IgD-negative memory B cell (primary cell): ENCODE data around the gene FAM151A. TPM values are rescaled to one million over a fixed set of nuclear protein-coding genes. Genes with fewer than 3 reads are reported as not detected.

Experiments used
- H3K27ac Mint-ChIP-seq, 3 donors: one replicate each; pipeline ENCODE4 v1.8.0; 2020 to 2022; ENCODE audit warnings: mild to moderate bottlenecking in 3 of 3, mixed read lengths in 3 of 3, moderate library complexity in 1 of 3
- H3K27me3 Mint-ChIP-seq: one replicate; pipeline ENCODE4 v1.8.0; 2021; ENCODE audit warnings: mixed read lengths
- H3K36me3 Mint-ChIP-seq: one replicate; pipeline ENCODE4 v1.8.0; 2020; ENCODE audit warnings: mild to moderate bottlenecking, mixed read lengths
- H3K4me1 Mint-ChIP-seq, 3 donors: one replicate each; pipeline ENCODE4 v1.8.0; 2020 to 2022; ENCODE audit warnings: mixed read lengths in 3 of 3, mild to moderate bottlenecking in 1 of 3
- H3K4me3 Mint-ChIP-seq, 4 donors: one replicate each; pipeline ENCODE4 v1.8.0; 2020 to 2022; ENCODE audit warnings: mild to moderate bottlenecking in 4 of 4, mixed read lengths in 4 of 4, moderate library complexity in 3 of 4
- H3K9me3 Mint-ChIP-seq, 3 donors: one replicate each; pipeline ENCODE4 v1.8.0; 2020 to 2021; ENCODE audit warnings: mixed read lengths in 3 of 3, mild to moderate bottlenecking in 1 of 3
- polyA plus RNA-seq: library from polyadenylated mRNA; unstranded; fragments of 300-500 nt; fragmentation: Illumina TruSeq; gene quantifications from one replicate; pipeline ENCODE4 v1.2.3, GENCODE V29; 2021

Gene FAM151A
- polyA plus RNA-seq, 1 donor from 2014 or later: not detected

DNA sequence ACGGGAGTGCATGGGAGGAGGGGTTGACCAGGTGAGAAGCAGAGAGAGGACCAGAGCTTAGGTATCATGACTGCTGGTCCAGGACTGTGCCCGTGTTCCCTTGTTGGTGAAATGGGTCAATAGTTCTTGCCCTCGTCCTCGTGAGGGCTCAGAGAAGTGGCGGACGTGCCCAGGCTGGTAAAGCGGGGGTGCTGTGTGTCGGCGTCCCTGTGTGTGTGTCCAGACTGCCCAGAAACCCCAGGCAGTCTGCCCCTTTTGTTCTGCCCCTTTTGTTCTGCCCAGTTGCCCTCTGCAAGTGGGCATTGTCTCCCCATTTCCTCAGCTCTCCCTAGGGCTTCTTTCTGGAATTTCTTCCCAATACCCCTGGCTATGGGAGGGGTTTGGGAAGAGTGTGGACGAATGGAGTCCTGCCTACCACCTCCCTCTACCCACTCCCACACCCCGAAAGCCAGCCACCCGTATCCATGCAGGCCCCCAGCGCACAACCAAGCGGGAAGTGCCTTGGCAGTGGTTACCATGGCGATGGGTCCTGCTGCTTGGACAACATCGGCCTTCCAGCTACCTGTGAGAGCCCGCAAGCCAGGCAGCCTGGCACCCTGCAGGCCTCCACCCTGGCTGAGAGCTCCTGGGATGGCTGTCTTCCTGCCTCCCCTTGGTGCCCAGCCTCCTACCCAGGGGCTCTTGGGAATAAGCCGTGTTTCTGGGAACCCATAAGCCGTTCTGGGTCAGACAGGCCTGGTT is 40.6 kb downstream of the FAM151A start:
- Mint-ChIP-seq H3K4me1 (no peaks in the 10 kb centered on the region), H3K27ac (peak overlapping the region in 1 of 3 donors; percentile 13), H3K36me3 (no peaks in the 10 kb centered on the region), H3K4me3 (no peak overlapping the region), H3K27me3 (no peaks in the 10 kb centered on the region), H3K9me3 (no peaks in the 10 kb centered on the region)

DNA sequence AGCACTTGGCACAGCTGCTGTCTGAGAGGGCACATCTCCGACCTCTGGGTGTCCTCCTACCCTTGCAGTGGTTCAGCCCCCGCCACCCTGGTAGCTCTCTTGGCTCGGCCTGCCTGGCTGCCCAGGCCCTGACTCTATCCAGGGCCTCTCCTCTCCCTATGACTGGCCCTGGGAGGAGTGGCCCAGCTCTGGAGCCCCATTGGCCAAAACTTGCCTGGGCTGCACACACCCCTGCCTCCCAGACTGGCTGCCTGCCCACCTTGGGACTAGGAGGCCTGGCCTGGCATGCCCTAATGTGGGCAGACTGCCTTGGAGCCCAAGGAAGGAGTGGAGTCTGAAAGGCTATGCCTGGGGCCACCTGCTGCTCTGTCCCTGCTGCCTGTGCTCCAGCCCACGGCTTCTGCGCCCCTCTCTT is 41.7 kb downstream of the FAM151A start:
- Mint-ChIP-seq H3K4me1 (no peaks in the 10 kb centered on the region), H3K27me3 (no peaks in the 10 kb centered on the region), H3K27ac (no peak overlapping the region), H3K9me3 (no peaks in the 10 kb centered on the region), H3K4me3 (no peak overlapping the region), H3K36me3 (no peaks in the 10 kb centered on the region)

DNA sequence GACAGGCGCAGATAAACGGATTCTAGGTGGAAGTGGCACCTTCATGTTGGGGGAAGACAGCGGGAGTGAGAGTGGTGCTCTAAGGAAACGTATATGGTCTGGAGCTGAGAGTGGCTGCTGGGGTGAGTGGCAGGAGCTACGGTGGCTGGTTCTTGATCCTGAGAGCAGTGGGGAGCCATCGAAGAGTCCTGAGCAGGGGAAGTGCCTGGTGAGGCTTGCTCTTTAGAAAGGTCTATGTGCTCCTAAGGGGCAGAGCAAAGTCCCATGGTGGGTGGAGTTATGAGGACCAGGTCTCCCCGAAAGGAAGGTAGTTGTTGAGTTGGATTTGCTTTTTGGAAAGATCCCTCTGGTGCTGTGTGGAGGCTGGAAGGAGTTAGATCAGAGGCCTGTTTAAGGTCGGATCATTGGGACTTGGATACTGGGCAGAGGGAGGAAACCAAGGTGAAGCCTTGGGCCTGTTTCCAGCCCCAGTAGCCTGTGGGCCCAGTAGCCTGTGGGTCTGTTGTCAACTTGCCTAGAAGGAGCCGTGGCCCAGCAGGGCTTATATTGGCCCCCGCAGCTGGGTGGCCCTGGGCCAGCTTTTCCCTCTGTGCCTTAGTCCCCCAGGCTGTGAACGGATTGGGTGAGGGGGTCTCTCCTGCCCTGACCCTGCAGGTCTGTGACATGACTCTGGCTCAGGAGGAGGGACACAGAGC is 42.3 kb downstream of the FAM151A start:
- no peaks in the 10 kb centered on the region for H3K4me1 Mint-ChIP-seq
- no peaks in the 10 kb centered on the region for H3K36me3 Mint-ChIP-seq
- H3K9me3 Mint-ChIP-seq: no peaks in the 10 kb centered on the region
- peak overlapping the region in 1 of 3 donors; percentile 47 for H3K27ac Mint-ChIP-seq
- no peak overlapping the region for H3K4me3 Mint-ChIP-seq
- no peaks in the 10 kb centered on the region for H3K27me3 Mint-ChIP-seq

DNA sequence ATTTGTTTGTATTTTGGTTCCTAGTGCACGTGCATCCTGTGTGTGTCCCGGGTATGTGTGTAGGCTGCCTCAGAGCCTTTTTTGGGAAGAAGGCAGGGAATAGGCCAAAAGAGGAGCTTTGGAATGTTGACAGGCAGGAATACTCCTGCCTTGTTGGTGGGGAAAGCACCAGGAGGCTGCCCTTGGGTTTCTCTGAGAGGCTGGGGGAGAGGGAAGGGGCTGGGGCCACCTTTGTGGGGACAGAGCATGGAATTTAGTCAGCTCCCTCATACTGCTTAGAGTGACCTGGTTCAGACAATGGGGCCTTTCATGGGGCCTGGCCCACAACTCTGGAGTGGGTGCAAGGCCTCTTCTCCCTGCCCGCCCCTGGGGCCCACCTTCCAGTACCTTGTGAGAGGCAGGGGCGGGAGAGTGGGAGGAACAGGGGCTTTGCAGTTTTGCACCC is 44.0 kb downstream of the FAM151A start:
- Mint-ChIP-seq H3K27me3 (peaks cover 5% of the 10 kb centered on the region), H3K4me3 (no peak overlapping the region), H3K36me3 (no peaks in the 10 kb centered on the region), H3K4me1 (no peaks in the 10 kb centered on the region), H3K27ac (no peak overlapping the region), H3K9me3 (no peaks in the 10 kb centered on the region)

DNA sequence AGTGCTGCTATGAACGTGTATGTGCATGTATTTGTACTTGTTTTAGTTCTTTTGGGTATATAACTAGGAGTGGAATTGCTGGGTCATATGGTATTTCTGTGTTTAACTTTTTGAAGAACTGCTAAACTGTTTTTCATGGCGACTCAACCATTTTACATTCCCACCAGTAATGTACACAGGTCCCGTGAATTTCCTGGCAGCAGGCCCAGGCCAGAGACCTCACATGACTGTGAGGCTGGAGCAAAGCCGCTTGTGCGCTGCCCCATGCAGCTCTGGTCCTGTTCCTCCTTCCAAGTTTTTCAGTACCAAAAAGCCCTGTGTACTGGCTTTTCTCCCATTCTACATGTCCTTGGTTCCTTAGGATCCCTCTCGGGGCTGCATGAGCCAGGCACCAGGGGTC is 45.7 kb downstream of the FAM151A start:
- no peak overlapping the region for H3K4me3 Mint-ChIP-seq
- H3K27ac Mint-ChIP-seq: no peak overlapping the region
- no peaks in the 10 kb centered on the region for H3K4me1 Mint-ChIP-seq
- no peaks in the 10 kb centered on the region for H3K36me3 Mint-ChIP-seq
- H3K9me3 Mint-ChIP-seq: no peaks in the 10 kb centered on the region
- peaks cover 6% of the 10 kb centered on the region for H3K27me3 Mint-ChIP-seq

DNA sequence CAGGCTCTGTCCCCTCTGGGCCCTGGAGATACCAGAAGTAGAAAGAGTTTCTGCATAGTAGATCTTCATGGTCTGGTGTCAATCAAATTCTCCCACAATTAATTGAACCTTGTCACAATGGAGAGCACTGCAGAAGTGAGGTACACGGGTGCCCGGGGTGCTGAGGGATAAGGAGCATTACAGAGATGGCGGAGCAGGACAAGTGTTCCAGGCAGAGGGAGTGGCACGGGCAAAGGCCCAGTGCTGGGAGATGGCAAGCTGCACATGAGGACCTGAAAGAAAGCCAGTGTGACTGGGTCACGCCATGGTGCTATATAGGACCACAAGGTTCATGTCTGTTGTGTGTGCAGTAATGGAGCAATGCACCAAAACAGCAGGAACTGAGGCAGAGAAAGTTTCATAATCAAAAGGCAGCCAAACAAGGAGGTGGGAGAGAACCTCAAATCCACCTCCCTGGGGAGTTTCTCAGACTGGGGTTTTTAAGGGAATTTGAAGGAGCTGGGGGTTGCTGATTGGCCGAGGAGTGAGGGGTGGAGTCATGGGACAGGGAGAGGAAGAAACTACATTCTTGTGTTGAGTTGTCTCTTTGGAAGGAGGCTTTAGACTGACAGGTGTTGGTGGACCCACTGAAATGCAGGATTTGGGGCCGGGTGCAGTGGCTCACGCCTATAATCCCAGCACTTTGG is 47.6 kb downstream of the FAM151A start:
- H3K4me1 Mint-ChIP-seq: peaks cover 0 to 4% (median 0%) of the 10 kb centered on the region in 3 donors
- H3K36me3 Mint-ChIP-seq: no peaks in the 10 kb centered on the region
- H3K27me3 Mint-ChIP-seq: peaks cover 8% of the 10 kb centered on the region
- H3K27ac Mint-ChIP-seq: no peak overlapping the region
- H3K4me3 Mint-ChIP-seq: no peak overlapping the region
- no peaks in the 10 kb centered on the region for H3K9me3 Mint-ChIP-seq

DNA sequence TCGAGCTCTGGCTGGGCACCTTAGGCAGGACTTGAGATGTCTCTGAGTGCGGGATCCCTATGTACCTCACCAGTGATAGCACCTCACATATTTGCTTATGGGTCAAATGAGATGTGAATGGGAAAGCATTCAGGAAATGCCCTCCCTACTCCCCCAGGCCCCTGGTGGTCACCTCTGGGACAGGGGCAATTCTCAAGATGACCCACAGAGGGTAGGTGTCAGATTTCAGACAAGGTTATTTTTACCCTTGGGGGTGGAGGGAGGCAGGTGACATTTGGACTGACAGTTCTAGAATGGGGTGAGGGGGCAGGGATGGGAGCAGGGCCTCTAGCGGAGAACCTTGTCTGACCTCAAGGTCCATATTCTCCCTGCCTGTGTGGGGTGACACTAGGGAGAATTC is 48.2 kb downstream of the FAM151A start:
- Mint-ChIP-seq H3K4me1 (peaks cover 0 to 4% (median 0%) of the 10 kb centered on the region in 3 donors), H3K27ac (no peak overlapping the region), H3K9me3 (no peaks in the 10 kb centered on the region), H3K27me3 (peaks cover 8% of the 10 kb centered on the region), H3K4me3 (no peak overlapping the region), H3K36me3 (no peaks in the 10 kb centered on the region)

DNA sequence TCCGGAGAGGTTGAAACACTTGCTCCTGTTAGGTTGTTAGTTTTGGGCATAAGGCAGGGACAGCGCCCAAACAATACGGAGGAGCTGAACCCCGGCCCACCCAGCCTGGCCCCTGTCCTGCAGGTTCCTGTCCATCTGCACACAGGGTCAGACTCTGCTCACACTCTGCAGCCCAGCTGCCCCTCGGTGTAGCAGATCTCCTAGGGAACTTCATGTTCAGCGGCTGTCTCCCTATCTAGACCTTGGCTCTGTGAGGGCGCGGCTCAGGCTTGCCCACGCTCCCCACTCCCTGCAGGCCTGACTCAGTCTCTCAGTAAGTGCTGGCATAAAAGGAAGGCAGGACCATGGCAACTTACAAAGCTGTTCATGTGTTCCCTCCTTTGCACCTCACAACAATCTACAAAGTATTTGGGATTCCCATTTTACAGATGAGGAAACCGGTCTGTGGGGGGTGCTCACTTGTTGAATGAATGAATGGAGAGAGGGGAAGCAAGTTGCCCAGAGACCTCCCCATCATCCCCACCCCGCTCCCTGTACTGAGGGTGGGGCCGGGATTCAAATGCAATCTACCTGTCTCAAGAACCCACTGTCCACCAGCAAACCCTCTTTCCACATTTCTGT is 49.1 kb downstream of the FAM151A start:
- H3K27me3 Mint-ChIP-seq: peaks cover 9% of the 10 kb centered on the region
- H3K4me1 Mint-ChIP-seq: peaks cover 0 to 4% (median 0%) of the 10 kb centered on the region in 3 donors
- peaks cover 1% of the 10 kb centered on the region for H3K36me3 Mint-ChIP-seq
- H3K4me3 Mint-ChIP-seq: no peak overlapping the region
- H3K9me3 Mint-ChIP-seq: no peaks in the 10 kb centered on the region
- H3K27ac Mint-ChIP-seq: no peak overlapping the region

DNA sequence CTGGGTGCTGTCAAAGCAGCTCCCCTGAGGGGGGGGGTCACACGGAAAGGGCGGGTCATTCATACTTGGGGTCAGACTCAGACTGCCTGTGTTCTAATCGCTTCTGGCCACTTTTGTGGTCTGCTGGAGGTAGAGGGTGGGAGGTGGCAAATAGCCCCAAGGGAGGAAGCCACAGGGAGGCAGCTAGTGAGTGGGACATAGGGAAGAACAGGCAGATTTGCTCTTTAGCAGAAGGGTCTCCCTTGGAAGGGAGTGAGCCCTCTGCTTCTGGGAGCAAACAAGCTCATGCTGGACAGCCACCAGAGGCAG is 50.8 kb downstream of the FAM151A start:
- no peak overlapping the region for H3K4me3 Mint-ChIP-seq
- H3K9me3 Mint-ChIP-seq: no peaks in the 10 kb centered on the region
- H3K36me3 Mint-ChIP-seq: peaks cover 1% of the 10 kb centered on the region
- H3K4me1 Mint-ChIP-seq: peaks cover 0 to 4% (median 0%) of the 10 kb centered on the region in 3 donors
- peaks cover 9% of the 10 kb centered on the region for H3K27me3 Mint-ChIP-seq
- H3K27ac Mint-ChIP-seq: no peak overlapping the region

DNA sequence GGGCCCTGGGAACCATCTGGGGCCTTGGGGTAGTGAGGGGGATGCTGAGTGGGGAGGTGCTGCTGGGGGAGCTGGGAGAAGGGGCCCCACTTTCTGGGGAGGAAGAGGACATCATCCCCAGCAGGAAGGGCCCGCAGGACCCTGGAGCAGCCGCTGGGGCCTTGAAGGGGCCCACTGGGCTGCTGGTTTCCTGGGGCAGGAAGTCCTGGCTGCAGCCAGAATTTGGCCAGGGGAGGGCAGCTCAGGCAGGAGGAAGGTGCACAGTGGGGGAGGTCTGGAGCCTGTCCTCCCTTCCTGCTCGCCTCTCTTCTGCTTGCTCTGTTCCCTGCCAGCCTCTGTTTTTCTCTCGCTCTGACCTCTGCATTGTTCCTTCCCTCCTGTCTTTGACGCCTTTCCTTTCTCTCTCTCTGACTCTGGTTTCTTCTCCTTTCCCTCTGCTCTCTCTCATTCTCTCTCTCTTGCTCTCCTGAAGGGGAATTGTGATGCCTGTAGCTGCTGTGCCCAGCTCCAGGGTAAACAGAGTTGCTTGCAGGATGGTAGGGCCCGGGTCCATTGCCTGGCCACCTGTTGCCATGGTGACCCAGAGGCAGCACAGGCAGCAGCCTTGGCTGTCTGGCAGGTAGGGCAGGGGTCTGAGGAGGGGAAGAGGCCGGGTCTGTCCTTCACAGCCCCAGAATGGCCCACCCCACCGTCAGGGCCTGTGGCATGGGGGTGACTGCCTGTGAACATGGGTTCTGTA is 51.4 kb downstream of the FAM151A start:
- Mint-ChIP-seq H3K36me3 (peaks cover 1% of the 10 kb centered on the region), H3K4me3 (no peak overlapping the region), H3K27me3 (peaks cover 9% of the 10 kb centered on the region), H3K9me3 (no peaks in the 10 kb centered on the region), H3K4me1 (peaks cover 0 to 4% (median 0%) of the 10 kb centered on the region in 3 donors), H3K27ac (no peak overlapping the region)

DNA sequence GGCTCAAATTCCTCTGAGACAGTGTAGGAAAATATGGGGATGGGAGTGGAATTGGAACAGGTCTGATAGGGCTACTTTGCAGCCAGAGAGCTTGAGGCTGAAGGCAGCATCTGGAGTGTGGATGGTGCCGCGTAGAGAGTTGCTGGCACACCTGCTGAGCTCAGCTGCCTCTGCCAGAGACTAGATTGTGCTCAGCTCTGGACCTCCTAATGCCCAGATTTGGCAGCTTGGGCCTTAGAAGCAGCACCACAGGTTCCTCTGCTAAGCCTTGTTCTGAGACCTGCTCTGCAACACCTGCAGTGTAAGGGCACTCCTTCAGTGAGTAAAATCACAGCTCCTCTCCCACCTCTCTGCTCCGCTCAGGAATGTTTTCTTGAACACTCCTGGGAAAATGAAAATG is 52.0 kb downstream of the FAM151A start:
- Mint-ChIP-seq H3K9me3 (no peaks in the 10 kb centered on the region), H3K27ac (no peak overlapping the region), H3K4me3 (no peak overlapping the region)

DNA sequence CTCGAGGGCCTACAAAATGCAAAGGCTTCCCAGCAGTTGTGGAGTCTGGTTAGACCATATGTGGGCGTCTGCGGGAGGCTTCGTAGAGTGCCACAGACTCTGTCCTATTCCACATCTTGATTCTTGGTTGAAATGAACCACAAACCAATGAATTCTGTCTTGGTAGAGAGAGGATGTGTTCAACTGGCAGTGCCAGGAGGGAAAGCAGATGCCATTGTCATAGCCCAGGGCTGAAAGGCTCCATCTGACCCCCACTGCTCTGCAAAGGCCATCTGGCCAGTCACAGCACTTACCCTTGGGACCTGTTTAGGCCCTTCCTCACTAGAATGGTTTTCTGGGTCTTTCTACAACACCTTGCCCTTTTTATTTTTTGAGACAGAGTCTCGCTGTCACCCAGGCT is 53.2 kb downstream of the FAM151A start:
- Mint-ChIP-seq H3K27me3 (peaks cover 9% of the 10 kb centered on the region), H3K36me3 (peaks cover 1% of the 10 kb centered on the region), H3K27ac (no peak overlapping the region), H3K4me1 (peaks cover 0 to 6% (median 0%) of the 10 kb centered on the region in 3 donors), H3K9me3 (no peaks in the 10 kb centered on the region), H3K4me3 (no peak overlapping the region)

More for the DNA sequence above, 52.0 kb downstream of the FAM151A start:
- H3K4me1 Mint-ChIP-seq: peaks cover 0 to 4% (median 0%) of the 10 kb centered on the region in 3 donors
- H3K27me3 Mint-ChIP-seq: peaks cover 9% of the 10 kb centered on the region
- peaks cover 1% of the 10 kb centered on the region for H3K36me3 Mint-ChIP-seq

DNA sequence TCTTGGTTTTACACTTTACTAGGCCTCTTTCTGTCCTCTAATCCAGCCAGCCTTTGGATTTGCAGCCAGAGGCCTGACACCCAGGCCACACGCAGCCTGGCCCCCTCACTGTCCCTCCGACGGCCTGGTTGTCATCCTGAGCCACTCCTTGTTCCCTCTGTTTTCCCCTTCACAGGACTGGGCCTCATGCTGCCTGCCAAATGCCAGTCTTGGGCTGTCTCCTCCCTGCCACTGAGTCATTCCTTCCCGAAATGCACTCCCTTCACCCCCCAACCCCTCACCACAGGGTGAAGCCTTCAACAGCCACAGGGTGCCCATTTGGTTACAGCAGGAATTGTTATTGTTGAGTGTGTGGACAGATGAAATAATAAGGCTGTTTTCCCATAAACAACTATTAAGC is 54.0 kb downstream of the FAM151A start:
- H3K4me3 Mint-ChIP-seq: no peak overlapping the region
- H3K27me3 Mint-ChIP-seq: peaks cover 7% of the 10 kb centered on the region
- peaks cover 0 to 1% (median 0%) of the 10 kb centered on the region in 3 donors for H3K9me3 Mint-ChIP-seq
- H3K27ac Mint-ChIP-seq: no peak overlapping the region
- H3K4me1 Mint-ChIP-seq: peaks cover 0 to 6% (median 0%) of the 10 kb centered on the region in 3 donors
- peaks cover 1% of the 10 kb centered on the region for H3K36me3 Mint-ChIP-seq

DNA sequence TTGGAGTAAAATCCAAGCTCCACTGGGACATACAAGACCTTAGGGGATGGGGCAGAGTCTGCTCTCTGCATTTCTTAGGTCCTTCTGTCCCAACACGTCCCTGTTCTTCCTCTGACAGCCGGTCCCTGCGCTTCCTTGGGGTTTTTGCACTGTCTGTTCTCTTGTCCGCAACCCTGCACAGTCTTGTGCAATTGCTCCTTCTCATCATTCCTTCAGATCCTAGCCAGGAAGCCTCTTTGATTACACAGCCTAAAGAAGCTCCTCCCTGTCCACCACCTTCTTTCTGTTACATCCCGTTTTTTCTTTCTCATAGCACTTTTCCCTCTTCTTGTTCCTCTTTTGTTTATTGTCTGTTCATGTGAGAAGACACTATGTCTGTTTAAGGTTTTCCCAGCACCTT is 55.4 kb downstream of the FAM151A start:
- Mint-ChIP-seq H3K27ac (no peak overlapping the region), H3K9me3 (peaks cover 0 to 1% (median 0%) of the 10 kb centered on the region in 3 donors), H3K27me3 (peaks cover 5% of the 10 kb centered on the region), H3K36me3 (peaks cover 1% of the 10 kb centered on the region), H3K4me1 (peaks cover 0 to 6% (median 0%) of the 10 kb centered on the region in 3 donors), H3K4me3 (peak overlapping the region in 1 of 4 donors; percentile 47)
